Endothelial cell of umbilical vein (primary cell): ENCODE measurements around the gene SMARCC1. TPM values are rescaled to one million over a fixed set of nuclear protein-coding genes. Genes with fewer than 3 reads are reported as not detected.

Source experiments
- BruUV-seq: library from RNA; stranded (reverse); fragments of 400-500 nt; replicated peaks from 2 replicates; lab custom pipeline; 2021; lab: Mats Ljungman, UMichigan
- CTCF ChIA-PET: fragments of 300-600, 350-600 bp; sonication (Branson Sonifier 250); formaldehyde crosslinking; loops from one replicate; lab custom pipeline; 2021; ENCODE audit warnings: antibody characterized with exemption, inconsistent platforms; lab: Charles Lee
- POLR2A ChIA-PET: fragments of 300-600, 350-600 bp; sonication (Branson Sonifier 250); formaldehyde crosslinking; loops from one replicate; lab custom pipeline; 2021; ENCODE audit warnings: antibody characterized with exemption, inconsistent platforms; lab: Charles Lee
- DNase-seq: peaks from one replicate; pipeline ENCODE4 v3.0.0-alpha.2; 2011; ENCODE audit warnings: low read depth, low spot score
- FAIRE-seq: peaks from 2 replicates; lab custom pipeline; 2011; peaks lifted over from hg19 to GRCh38; lab: Jason Lieb, UNC
- H2AFZ ChIP-seq: 2 replicates; pipeline ENCODE4 v1.6.0; 2012; ENCODE audit warnings: low read depth, low read length, control low read depth, inconsistent platforms
- H3K27ac ChIP-seq: 2 replicates; pipeline ENCODE4 v1.5.1; 2011; ENCODE audit warnings: low read depth, mild to moderate bottlenecking, control low read depth, low read length, moderate library complexity; ENCODE audit not compliant: insufficient read depth
- H3K27me3 ChIP-seq, 2 experiments: 2 replicates each; pipeline versions ENCODE4 v1.6.0 to v1.6.1; 2011; ENCODE audit warnings: low read length in 2 of 2, mixed read lengths in 1 of 2; ENCODE audit not compliant: control insufficient read depth in 2 of 2, insufficient read depth in 2 of 2
- H3K36me3 ChIP-seq, 2 experiments: 2 replicates in 1 of 2; 3 replicates in 1 of 2; pipeline ENCODE4 v1.5.1; 2011; ENCODE audit warnings: low read length in 2 of 2, mild to moderate bottlenecking in 1 of 2, moderate library complexity in 1 of 2; ENCODE audit not compliant: control insufficient read depth in 2 of 2, insufficient read depth in 2 of 2; ENCODE audit errors: extremely low read depth in 1 of 2
- H3K4me1 ChIP-seq: 3 replicates; pipeline ENCODE4 v1.5.1; 2011; ENCODE audit warnings: mild to moderate bottlenecking, low read length; ENCODE audit not compliant: control insufficient read depth, insufficient read depth; ENCODE audit errors: extremely low read depth
- H3K4me2 ChIP-seq: 2 replicates; pipeline ENCODE4 v1.6.1; 2011; ENCODE audit warnings: low read length, control low read depth, mixed read lengths; ENCODE audit not compliant: insufficient read depth
- H3K4me3 ChIP-seq, 3 experiments: fragments of 200-600 bp in 1 of 3; sonication (generic), shearing (Covaris generic) in 1 of 3; replicated peaks in 1 of 3; 2 replicates each; pipeline ENCODE4 v1.5.1; 2011 to 2016; ENCODE audit warnings: control low read depth in 3 of 3, low read length in 3 of 3, mild to moderate bottlenecking in 2 of 3, inconsistent platforms in 1 of 3, low read depth in 1 of 3, moderate library complexity in 1 of 3; ENCODE audit not compliant: insufficient read depth in 1 of 3
- H3K79me2 ChIP-seq: 2 replicates; pipeline ENCODE4 v1.6.0; 2012; ENCODE audit warnings: low read length, inconsistent platforms; ENCODE audit not compliant: control insufficient read depth, insufficient read depth
- H3K9ac ChIP-seq: replicated peaks from 2 replicates; pipeline ENCODE3; 2011; ENCODE audit warnings: low read length, control low read depth; ENCODE audit not compliant: insufficient read depth; ENCODE audit errors: extremely low read depth
- H3K9me1 ChIP-seq: replicated peaks from 3 replicates; pipeline ENCODE4 v1.6.0; 2011; ENCODE audit warnings: mild to moderate bottlenecking, low read length; ENCODE audit not compliant: control insufficient read depth, insufficient read depth; ENCODE audit errors: extremely low read depth
- H3K9me3 ChIP-seq: replicated peaks from 2 replicates; pipeline ENCODE4 v1.5.1; 2012; ENCODE audit warnings: low read length, inconsistent platforms; ENCODE audit not compliant: control insufficient read depth, insufficient read depth
- H4K20me1 ChIP-seq: replicated peaks from 2 replicates; pipeline ENCODE3; 2011; ENCODE audit warnings: mild to moderate bottlenecking, low read length; ENCODE audit not compliant: control insufficient read depth, insufficient read depth; ENCODE audit errors: extremely low read depth
- EZH2 ChIP-seq: IDR thresholded peaks from 2 replicates; pipeline ENCODE4 v1.6.1; 2012; ENCODE audit warnings: borderline replicate concordance, low read depth, mild to moderate bottlenecking, moderate library complexity, low read length, inconsistent platforms; ENCODE audit not compliant: severe bottlenecking
- FOS ChIP-seq: IDR thresholded peaks from 2 replicates; pipeline ENCODE4 v1.6.1; 2011; ENCODE audit warnings: mild to moderate bottlenecking, low read length, moderate library complexity, borderline replicate concordance; ENCODE audit not compliant: insufficient read depth
- GATA2 ChIP-seq: IDR thresholded peaks from 2 replicates; pipeline ENCODE4 v1.7.0; 2011; ENCODE audit warnings: low read depth, mild to moderate bottlenecking, moderate library complexity, mixed read lengths, low read length; ENCODE audit not compliant: insufficient read length, insufficient read depth
- JUN ChIP-seq: IDR thresholded peaks from 2 replicates; pipeline ENCODE4 v1.6.1; 2011; ENCODE audit warnings: borderline replicate concordance, low read depth; ENCODE audit not compliant: insufficient read length, insufficient read depth
- MYC ChIP-seq: IDR thresholded peaks from one replicate; pipeline ENCODE4 v1.6.1; 2011; ENCODE audit warnings: mild to moderate bottlenecking, low read depth, low read length
- POLR2A ChIP-seq: IDR thresholded peaks from 2 replicates; pipeline ENCODE4 v1.6.1; 2012; ENCODE audit warnings: low read depth, mild to moderate bottlenecking, control low read depth, low read length
- dilution Hi-C: fragments of 300-500 bp; cut with MboI; formaldehyde crosslinking; loops from one replicate; pipeline ENCODE4 v1.15.0; 2019; ENCODE audit warnings: low sequenced_read_pairs; ENCODE audit not compliant: extremely low pct_ligation_motif_present
- intact Hi-C: fragments of 100-400 bp; cut with micrococcal nuclease; formaldehyde crosslinking; loops from one replicate; pipeline ENCODE4 v1.10.0; 2022
- polyA plus RNA-seq, 4 experiments: library from polyadenylated mRNA; depleted of rRNA in 3 of 4; stranded (reverse) in 3 of 4; unstranded in 1 of 4; fragments of >200 nt; gene quantifications; 2 replicates each; pipeline versions ENCODE4 v1.2.1 to v1.2.3, GENCODE V29; 2011 to 2012; ENCODE audit warnings: missing spikeins in 1 of 4
- total RNA-seq: library from RNA; stranded (reverse); gene quantifications from 2 replicates; pipeline ENCODE4 v1.2.3, GENCODE V29; 2021
- TF ChIP-seq, protein P1 (sequence below), 2 donors: IDR thresholded peaks; 1 replicate in 1 of 2; 2 replicates in 1 of 2; pipeline ENCODE4 v1.5.1; 2011; ENCODE audit warnings: low read length in 2 of 2, mild to moderate bottlenecking in 2 of 2, moderate library complexity in 2 of 2, control low read depth in 1 of 2, inconsistent platforms in 1 of 2, low read depth in 1 of 2; ENCODE audit not compliant: insufficient read depth in 1 of 2; ENCODE audit errors: extremely low read depth in 1 of 2

Gene SMARCC1
- total and polyA plus RNA-seq, 2 donors (not counting 3 experiments of a cell fraction or from before 2014, with no cell fraction given), result 23.0 to 138 TPM

DNA sequence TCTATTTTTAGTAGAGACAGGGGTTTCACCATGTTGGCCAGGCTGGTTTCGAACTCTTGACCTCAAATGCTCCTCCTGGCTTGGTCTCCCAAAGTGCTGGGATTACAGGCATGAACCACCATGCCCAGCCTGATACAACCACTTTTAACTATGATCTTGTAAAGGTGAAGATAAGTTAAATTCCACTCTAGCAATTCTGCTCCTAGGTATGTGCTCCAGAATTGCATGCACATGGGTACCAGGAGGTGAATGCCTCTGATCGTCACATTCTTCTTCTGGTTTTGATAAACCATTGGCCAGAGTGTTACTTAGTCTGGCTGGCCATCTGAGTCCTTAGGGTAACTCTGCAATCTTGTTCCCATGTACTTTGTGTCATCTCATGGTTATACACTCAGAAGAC lies 225.3 kb downstream of the SMARCC1 start:
- H3K9ac ChIP-seq, result no peak overlapping the region
- dilution Hi-C loops (no loop called here), intact Hi-C loops (no loop called here)
- peaks cover 2 to 8% of the 10 kb centered on the region in 2 experiments for H3K27me3 ChIP-seq
- no peaks in the 10 kb centered on the region for H3K9me1 ChIP-seq
- BruUV-seq, result no TSS peak
- H3K4me3 ChIP-seq, result no peak overlapping the region
- CTCF ChIA-PET, result no interaction called here
- no peak for TF ChIP-seq POLR2A
- TF ChIP-seq FOS, result no peak
- TF ChIP-seq, protein P1, sequence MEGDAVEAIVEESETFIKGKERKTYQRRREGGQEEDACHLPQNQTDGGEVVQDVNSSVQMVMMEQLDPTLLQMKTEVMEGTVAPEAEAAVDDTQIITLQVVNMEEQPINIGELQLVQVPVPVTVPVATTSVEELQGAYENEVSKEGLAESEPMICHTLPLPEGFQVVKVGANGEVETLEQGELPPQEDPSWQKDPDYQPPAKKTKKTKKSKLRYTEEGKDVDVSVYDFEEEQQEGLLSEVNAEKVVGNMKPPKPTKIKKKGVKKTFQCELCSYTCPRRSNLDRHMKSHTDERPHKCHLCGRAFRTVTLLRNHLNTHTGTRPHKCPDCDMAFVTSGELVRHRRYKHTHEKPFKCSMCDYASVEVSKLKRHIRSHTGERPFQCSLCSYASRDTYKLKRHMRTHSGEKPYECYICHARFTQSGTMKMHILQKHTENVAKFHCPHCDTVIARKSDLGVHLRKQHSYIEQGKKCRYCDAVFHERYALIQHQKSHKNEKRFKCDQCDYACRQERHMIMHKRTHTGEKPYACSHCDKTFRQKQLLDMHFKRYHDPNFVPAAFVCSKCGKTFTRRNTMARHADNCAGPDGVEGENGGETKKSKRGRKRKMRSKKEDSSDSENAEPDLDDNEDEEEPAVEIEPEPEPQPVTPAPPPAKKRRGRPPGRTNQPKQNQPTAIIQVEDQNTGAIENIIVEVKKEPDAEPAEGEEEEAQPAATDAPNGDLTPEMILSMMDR (IDR thresholded peaks at IDR 0.05; ENCODE audit: extremely low read depth in 1 of 2, insufficient read depth in 1 of 2, low read depth in 1 of 2, low read length in 2 of 2), result no peak
- no peak for TF ChIP-seq GATA2
- TF ChIP-seq MYC, result no peak
- no peak for TF ChIP-seq EZH2
- TF ChIP-seq JUN, result no peak
- POLR2A ChIA-PET, result no interaction called here
- no peak overlapping the region for H3K27ac ChIP-seq
- DNase-seq (no peak), FAIRE-seq (no peak)
- H2AFZ ChIP-seq, result no peak overlapping the region
- no peaks in the 10 kb centered on the region for H3K36me3 ChIP-seq
- no peaks in the 10 kb centered on the region for H3K4me1 ChIP-seq
- no peaks in the 10 kb centered on the region for H3K79me2 ChIP-seq
- no peak overlapping the region for H3K4me2 ChIP-seq
- H3K9me3 ChIP-seq, result no peaks in the 10 kb centered on the region
- no peaks in the 10 kb centered on the region for H4K20me1 ChIP-seq
